HG03025 (cell line): ENCODE measurements around the gene PLK4.

Experiments
- ATAC-seq: cut with Tn5 transposase; IDR thresholded peaks from one replicate; pipeline ENCODE4 v1.9.1; 2021; ENCODE audit warnings: mild to moderate bottlenecking, moderate library complexity; ENCODE audit not compliant: unreplicated experiment, low FRiP score

PLK4 gene

GRCh38 chr4:127880763-127881562, at the start of gene PLK4:
Gene PLK4, plus strand, starts transcription at chr4:127880893. Its CDS starts 242 bp downstream, at chr4:127881135.
- ATAC-seq: peak; percentile 89

DNA sequence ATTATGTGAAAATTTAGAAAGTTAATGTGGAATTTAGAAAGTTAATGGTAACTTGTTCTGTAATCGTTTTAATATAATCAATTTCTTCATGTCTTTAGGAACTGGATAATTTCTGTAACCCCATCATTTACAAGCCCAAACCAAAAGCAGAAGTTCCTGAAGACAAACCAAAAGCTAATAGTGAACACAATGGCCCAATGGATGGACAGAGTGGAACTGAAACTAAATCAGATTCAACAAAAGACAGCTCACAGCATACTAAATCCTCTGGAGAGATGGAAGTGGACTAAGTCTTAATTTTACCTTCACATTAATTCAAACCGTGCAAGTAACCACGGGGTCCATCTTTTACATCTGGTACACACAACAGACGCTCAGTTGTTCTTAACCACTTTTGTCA, 48.1 kb upstream of the PLK4 start:
- peak; percentile 55 for ATAC-seq

DNA sequence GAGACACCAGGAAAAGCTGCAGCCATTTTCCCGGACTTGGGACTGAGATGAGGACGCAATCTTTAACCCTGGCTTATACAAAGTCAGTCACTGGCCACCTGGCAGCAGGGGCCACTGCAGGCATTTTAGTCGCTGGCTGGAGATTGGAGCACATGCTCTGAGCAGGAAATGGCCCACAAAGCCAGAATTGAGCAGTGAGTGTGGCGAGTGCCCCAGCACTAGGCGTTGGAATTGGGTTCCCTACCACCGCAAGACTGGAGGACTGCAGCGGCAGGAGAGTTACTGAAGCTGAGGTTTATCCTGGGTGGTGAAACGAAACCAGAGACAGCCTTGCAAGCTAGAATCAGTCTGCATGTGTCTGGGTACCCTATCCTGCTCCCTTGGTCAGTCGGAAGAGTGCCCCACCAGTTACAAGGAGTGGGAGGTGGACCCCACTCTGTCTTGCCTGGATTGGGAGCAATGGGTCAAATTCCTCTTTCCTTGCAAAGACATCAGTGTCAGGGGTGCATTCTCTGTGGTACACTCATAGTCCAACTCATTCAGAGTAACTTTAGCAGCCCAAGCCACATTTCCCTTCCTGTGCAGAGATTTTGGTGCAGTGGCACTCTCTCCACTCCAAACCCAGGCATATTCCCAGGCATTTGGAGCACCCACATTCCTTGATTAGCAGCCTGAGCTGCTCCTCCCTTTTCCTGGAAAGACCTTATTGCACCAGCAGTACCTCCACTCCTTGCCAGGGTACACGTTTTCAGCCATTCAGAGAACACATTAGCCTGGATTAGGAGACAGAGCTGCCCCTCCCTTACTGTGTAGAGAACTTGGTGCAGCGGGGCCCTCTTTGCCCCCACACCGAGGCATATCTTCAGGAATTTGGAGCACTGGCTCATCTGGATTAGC, 36.7 kb upstream of the PLK4 start:
- ATAC-seq: no peak

GRCh38 chr4:127844601-127845116, 36.0 kb upstream of the PLK4 start:
- ATAC-seq: no peak

DNA sequence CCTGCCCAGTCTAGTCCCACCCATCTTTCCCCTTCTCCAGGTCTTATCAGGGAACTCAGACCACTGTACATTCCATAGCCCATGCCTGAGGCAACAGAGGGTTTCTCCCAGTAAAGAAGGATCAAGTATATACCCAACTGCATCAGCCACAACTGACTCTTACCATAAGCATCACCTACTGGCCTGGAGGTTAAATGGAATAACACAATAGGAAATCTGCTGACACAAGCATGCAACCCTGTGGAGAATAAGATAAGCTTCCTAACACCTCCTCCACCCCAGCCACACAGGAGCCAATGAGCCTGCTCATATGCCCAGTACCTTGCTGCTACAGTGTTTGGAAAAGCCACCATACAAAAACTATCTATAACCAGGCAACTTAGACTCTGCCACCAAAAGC, 34.6 kb upstream of the PLK4 start:
- no peak for ATAC-seq

DNA sequence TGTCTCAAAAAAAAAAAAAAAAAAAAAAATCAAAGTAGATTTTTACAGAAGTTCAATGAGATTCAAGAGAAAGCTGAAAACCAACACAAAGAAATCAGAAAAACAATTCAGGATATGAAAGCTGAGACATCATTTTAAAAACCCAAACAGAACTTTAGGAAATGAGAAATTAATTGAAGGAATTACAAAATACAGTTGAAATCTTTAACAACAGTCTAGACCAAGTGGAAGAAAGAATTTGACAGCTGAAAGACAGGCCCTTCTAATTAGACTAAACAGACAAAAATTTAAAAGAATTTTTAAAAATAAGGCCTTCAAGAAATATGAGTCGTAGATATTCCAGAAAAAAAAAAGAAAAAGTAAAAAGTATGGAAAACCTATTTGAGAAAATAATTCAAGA, 33.9 kb upstream of the PLK4 start:
- no peak for ATAC-seq

DNA sequence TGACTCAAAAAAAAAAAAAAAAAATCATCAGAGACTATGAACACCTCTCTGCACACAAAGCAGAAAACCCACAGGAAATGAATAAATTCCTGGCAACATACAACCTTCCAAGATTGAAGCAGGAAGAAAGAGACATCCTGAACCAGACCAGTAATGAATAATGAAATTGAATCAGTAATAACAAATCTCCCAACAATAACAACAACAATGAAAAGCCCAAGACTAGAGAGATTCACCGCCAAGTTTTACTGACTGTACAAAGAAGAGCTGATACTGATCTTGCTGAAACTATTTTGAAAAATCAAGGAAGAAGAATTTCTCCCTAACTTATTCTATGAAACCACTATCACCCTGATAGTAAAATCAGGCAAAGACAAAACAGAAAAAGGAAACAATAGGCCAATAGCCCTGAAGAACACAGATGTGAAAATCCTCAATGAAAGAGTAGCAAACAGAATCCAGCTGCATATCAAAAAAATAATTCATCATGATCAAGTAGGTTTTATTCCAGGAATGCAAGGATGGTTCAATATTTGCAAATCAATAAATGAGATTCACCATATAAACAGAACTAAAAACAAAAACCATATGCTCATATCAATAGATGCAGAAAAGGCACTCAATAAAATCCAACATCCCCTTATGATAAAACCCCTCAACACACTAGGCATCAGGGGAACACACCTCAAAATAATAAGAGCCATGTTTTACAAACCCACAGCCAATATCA, 31.0 kb upstream of the PLK4 start:
- ATAC-seq: no peak

GRCh38 chr4:127852661-127853060, 28.0 kb upstream of the PLK4 start:
- no peak for ATAC-seq

DNA sequence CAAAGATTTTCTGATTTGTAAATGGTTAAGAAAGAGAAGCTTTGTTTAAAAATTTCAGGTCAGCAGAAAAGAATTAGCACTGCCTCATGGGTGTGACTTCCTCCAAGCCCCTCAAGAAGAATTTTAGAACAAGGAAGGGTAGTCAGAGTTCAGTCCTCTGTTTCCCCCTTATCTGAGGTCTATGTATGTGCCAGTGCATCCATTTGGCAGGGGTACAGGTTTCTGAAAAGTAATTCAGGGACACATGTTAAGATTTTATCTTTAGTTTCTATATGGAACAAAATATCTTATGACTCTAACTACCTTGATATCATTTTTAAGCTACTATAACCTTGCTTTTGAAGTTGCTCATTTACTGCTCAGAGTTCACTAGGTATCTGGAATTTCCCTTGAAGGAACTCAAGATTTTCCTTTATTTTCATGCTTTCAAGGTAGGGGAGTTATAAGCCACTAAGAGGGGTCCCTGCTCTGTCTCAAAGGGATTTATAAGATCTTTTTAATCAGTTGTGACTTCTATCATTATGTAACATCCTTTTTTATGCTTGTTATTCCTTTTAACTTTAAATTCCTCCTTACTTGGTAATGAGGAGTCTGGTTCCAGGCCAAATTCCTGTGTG, 24.4 kb upstream of the PLK4 start:
- no peak for ATAC-seq

- ATAC-seq: peak; percentile 88
These were observed 23.8 kb upstream of the PLK4 start for GRCh38 chr4:127856813-127857447.

GRCh38 chr4:127857641-127858040, 23.1 kb upstream of the PLK4 start:
- ATAC-seq: no peak

GRCh38 chr4:127868196-127868595, 12.5 kb upstream of the PLK4 start:
- no peak for ATAC-seq

DNA sequence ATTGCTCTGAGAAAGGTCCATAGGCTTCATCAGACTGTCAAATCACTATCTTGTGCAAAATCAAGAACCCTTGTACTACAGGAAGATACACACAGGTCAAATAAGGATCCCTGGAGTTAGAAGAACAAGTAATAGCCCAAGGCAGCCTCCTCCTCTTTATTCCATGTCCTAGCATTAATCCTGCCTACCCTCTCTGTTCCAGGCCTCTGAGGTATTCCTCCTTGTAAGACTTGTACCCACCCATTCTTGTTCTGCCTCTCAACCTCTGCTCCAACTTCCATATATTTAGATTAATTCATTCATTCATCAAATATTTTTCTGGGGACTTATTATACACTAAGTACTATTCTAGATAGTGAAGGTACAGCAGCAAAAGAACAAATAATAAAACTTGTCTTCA, 10.4 kb upstream of the PLK4 start:
- no peak for ATAC-seq

GRCh38 chr4:127870688-127871087, 10.0 kb upstream of the PLK4 start:
- no peak for ATAC-seq

DNA sequence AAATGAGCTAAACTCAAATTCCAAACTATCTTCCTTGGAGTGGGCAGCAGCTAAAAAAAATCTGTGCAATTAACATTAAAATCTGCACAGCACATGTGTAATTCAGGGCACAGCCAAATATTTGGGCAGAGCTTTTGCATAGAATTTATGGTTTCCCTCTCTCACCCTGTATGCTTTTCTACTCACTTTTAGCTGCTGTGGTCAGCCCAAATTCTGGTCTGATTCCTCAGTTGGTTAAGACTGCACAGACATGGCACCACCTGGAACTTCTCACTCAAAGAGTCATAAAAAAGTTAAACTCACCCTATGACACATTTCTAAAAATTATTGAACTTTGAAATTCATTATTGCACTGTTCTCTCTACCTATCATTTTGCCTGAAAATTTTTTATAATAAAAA, 4.9 kb upstream of the PLK4 start:
- ATAC-seq: no peak

DNA sequence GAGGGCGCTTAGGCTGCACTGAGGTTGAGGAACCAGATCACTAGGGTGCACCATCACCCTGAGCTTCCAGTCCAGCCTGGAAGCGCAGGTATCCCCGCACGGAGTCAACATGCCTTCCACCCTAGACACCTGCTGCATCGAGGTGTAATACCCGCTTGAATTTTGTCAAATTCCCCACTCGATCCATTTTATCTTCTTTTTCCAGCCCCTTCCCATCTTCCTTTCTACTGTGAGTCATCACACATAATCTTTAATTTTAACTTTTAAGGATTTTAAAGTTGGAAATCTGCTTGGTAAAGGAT, 821 bp downstream of the PLK4 start:
- peak; percentile 43 for ATAC-seq

- ATAC-seq: no peak
These were observed 7.9 kb downstream of the PLK4 start for GRCh38 chr4:127888559-127888958.

- ATAC-seq: no peak
These were observed 9.2 kb downstream of the PLK4 start for GRCh38 chr4:127889903-127890302.

- ATAC-seq: no peak
These were observed 15.4 kb downstream of the PLK4 start for GRCh38 chr4:127896069-127896468.

DNA sequence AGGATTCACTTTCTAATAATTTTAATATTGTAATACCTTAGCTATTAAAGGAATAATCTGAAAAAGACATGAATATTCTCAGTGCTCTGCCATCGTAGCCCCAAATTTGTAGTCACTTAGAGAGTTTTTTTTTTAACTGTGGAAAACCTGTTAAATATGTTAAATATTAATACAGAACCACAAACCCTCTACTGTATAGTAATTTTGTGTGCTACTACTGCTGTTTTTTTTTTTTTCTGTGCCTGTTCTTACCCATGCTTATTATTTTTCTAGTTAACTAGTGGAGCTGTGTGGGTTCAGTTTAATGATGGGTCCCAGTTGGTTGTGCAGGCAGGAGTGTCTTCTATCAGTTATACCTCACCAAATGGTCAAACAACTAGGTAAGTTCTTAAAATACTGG, 15.8 kb downstream of the PLK4 start:
- no peak for ATAC-seq
